NCI-H526 (cell line): Measurements from ENCODE around the gene LAMC3.
A peak's percentile ranks its signal among the peaks of the same experiment; 100 is the strongest.

ENCODE experiments used
- DNase-seq, 2 experiments: peaks; one replicate each; lab custom pipeline; 2025; lab: John Stamatoyannopoulos, UW

LAMC3 gene

GRCh38 chr9:131076347-131077195 is 67.6 kb downstream of the LAMC3 start:
- no peak for DNase-seq

DNA sequence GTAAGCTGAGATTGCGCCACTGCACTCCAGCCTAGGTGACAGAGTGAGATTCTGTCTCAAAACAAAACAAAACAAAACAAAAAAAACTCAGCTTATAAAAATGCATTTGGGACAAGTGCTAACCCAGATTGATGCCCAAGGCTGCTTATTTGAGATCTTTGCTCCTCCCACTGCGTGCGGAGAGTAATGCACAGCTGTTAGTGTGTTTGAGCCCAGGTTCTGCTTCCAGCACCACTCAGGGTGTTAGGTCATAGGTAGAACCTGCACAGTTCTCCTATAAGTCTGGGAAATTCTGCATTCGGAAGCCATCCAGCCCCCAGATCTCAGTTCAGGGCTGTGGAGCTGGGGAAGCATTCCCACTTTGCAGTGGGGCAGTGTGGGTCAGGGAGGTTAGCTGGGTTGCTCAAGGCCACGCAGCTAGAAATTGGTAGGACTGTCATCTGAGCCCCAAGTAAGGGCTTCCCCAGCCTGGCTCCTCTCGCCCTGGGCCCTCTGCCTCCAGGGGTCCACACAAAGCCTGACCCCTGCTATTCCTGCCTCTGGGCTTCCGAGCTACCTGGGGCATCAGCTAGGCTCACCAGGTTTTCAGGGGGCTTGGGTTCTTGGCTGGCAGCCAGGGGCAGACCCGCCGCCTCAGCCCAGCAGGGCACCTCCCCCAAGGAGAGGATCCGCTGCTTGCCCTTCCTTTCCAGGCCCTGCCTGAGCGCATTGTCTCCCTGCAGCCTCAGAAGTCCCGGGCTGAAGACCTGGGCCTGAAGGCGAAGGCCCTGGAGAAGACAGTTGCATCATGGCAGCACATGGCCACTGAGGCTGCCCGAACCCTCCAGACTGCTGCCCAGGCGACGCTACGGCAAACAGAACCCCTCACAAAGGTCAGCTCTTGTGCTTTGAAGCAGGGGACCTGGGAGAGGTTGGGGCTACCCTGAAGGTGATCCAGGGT is 69.7 kb downstream of the LAMC3 start:
- no peak for DNase-seq

DNA sequence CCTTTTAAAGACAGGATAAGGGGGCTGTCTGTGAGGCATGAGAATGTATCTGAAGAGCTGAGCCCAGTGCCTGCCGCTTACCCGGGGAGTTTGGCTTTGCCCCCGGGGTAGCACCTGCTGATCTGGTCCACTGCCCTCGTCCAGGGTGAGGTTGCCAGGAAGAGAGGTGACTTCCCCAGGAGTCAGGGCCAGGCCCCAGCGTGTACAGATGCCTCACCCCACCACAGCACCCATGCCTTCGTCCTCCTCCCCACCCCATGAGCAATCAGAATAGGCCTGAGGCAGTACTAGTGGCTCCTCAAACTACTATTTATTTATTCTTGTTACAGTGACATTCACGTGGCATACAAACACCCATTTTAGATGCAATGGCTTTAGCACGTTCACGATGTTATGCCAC is 71.6 kb downstream of the LAMC3 start:
- DNase-seq, result no peak

- DNase-seq, result no peak
These were observed 72.9 kb downstream of the LAMC3 start for GRCh38 chr9:131081868-131082267.

- DNase-seq, result no peak
These were observed 74.0 kb downstream of the LAMC3 start for GRCh38 chr9:131082774-131083512.

DNA sequence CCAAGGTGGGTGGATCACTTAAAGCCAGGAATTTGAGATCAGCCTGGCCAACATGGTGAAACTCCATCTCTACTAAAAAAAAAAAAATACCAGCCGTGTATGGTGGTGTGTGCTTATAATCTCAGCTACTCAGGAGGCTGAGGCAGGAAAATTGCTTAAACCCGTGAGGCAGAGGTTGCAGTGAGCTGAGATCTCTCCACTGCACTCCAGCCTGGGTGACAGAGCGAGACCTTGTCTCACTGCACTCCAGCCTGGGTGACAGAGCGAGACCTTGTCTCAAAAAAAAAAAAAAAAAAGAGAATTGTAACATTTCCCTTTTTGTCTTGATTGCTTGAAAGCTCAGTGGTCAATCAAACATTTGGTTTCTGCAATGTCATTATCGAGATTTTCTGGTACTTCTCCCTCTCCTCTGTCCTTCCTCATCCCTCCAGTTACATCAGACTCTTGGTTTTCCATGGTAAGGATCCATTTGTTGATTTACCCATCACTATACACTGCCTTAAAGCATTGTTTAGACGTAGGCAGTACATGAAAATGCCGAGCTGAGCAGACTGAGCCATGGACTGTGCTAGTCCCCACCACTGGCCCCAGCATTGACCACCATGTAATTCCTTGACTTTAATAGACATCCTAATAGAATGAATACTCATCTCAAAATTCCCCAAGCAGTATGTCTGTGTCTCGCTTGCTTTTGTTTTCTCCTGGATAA is 75.8 kb downstream of the LAMC3 start:
- DNase-seq, result no peak

DNA sequence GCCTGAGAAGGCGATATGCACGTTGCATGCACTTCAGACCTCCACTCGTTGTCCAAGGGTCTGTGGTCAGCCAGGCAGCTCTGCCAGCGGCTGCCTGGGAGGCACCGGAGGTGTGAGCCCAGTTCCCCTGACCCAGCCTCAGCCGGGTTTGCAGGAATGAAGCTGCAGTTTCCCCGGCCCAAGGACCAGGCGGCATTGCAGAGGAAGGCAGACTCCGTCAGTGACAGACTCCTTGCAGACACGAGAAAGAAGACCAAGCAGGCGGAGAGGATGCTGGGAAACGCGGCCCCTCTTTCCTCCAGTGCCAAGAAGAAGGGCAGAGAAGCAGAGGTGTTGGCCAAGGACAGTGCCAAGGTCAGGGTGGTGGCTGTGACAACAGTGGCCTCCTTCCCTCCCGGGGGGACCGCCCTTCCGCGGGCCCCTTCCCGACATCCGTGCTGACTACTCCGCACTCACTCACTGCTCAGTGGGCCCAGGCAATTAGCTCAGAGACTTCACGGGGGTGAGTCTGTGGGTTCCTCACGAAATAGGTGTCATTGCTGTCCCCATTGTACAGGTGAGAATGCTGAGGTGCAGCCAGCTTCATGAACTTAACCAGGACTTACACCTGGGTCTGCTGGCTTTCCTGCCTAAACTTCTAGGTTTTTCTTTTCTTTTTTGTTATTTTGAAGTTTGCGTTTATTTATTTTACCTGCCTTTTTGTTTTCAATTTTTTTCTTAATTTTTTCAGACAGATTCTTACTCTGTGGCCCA is 76.6 kb downstream of the LAMC3 start:
- no peak for DNase-seq

- no peak for DNase-seq
These were observed 78.5 kb downstream of the LAMC3 start for GRCh38 chr9:131087354-131087893.

DNA sequence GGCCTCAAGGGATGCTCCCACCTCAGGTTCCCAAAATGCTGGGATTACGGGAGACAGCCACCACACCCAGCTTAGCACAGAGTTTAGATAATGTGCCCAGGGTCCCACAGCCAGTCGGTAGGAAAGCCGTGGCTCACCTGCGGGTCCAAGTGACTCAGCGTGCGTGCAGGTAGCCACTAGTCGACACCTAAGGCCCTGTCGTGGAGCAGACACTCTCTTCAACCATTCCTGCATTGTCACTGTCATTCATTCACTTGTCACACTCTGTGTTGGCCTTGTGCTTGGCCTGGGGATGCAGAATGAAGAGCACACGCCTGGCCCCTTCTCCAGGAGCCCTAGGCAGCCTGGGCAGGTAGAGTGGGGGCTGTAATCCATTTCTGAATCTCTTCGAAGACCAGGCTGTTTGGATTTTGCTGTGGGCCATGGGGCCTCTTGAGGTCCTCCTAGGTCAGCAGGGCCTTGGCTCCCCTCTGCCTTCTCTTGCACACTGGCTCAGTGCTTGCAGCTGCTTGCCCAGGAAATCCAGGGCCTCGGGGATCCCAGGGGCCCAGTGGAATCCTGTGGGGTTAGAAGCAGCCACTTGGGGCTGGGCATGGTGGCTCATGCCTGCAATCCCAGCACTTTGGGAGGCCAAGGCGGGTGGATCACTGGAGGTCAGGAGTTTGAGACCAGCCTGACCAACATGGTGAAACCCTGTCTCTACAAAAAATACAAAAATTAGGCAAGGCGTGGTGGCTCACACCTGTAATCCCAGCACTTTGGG is 81.2 kb downstream of the LAMC3 start:
- no peak for DNase-seq

GRCh38 chr9:131091352-131091992 is 82.5 kb downstream of the LAMC3 start:
- no peak for DNase-seq

DNA sequence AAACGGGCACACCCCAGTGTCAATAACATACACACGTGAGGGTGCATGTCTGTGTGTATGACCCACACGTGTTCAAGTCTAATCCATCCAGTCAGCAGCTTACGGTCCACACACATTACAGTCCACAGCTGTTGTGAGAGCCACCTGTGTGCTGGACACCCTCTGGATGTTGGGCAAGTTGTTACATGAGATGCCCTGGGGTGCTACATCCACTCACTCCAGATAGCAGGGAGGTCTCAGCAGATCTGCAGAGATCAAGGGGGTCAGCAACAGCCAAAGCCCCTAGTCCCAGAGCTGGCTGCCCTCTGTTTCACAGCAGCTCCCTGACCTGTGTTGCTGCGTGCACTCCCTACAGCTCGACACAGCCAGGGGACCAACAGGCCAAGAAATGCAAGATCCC is 83.1 kb downstream of the LAMC3 start:
- no peak for DNase-seq

DNA sequence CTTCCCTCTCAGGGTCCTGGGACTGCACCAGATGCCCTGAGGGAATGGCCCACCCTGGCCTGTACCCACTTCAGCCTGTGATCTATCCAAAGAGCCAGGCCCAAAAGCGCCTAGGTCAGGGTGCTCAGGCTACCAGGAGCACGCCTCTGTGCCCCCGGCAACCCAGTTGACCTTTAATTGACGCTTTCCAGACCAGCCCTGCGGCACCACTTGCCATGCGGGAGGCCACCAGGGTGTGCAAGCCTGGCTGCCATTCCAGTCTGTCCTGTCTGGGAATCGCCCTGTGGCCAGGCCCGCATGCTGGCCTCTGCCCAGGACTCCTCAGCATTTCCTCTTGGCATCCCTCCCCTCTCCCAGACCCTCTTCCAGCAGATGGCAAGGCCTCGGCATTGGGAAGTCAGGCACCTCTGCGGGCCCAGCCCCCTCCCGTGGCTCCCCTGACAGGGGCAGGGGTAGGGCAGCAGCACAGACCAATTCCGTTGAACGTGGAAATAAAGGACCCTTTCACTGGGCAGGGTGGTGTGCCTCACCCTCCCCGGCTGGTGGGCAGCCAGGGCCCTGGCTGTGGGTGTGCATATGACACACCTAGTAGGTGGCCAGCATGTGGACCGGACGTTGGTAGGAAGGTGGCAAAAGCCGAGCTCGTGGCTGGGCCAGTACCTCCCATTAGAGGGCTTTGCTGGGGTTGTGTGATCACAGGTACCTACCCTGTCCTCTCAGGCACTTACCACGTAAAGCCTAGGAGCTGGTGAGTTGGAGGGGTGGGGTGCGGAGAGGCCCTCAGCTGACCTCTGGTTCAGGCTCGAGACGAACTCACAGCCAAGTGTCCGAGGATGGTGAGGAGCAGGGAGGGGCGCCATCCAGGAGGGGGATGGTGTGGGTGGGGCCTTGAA is 83.8 kb downstream of the LAMC3 start:
- DNase-seq, result no peak

GRCh38 chr9:131094015-131094414 is 85.0 kb downstream of the LAMC3 start:
- no peak for DNase-seq

DNA sequence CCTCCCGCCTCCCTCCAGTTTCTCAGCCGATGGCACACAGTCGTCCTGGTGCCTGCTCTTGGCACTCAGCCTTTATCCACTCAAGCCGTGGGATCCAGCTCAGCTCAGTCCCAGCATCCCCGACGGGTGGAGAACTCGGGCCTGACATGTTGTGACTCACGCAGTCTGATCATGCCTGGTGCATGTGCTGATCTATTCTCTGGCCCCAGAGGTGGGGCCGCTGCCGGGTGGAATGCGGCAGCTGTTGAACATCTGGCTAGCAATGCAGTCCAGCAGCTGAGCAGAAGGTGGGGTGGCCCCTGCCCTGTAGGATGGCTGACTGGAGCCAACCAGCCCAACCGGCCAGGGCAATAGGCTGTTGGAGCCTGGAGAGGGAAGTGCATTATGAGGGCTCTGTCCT is 85.6 kb downstream of the LAMC3 start:
- DNase-seq, result no peak

GRCh38 chr9:131095666-131096268 is 86.8 kb downstream of the LAMC3 start:
- peak; percentile 11 to 16 for DNase-seq

DNA sequence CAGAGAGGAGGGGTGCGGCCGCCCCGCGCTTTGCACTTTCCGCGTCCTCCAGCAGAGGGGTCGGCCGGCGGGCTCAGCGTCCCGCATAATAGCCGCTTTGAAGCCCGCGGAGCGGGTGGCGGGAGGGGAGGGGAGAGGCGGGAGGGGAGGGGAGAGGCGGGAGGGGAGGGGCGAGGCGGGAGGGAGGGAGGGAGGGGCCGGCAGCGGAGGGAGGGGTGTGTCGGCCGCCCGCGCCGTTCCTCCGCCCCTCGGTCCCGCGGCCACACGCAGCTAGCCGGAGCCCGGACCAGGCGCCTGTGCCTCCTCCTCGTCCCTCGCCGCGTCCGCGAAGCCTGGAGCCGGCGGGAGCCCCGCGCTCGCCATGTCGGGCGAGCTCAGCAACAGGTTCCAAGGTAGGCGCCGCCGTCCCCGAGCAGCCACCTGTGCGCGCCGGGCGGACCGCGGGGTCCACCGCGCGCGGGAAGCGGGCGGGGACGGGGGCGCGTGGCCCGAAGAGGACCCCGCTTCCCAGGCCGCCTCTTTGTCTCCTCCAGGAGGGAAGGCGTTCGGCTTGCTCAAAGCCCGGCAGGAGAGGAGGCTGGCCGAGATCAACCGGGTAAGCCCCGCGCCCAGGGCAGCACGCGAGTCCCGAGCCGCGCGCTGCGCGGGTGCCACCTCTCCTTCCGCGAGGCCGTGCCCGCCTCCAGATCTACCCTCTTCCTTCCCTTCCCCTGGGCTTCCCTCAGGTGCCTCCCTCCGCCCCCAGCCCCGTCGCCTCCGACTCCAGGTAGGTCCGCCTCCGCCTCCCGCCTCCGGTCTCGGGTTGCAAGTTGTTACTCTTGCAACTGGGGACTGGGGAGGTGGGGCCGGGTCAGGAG is 87.5 kb downstream of the LAMC3 start, which contains the start of gene AIF1L:
TSS of gene AIF1L (plus strand) at position 263 of the 857 bp plus-strand sequence. CDS start at position 362, 99 bp downstream.
- peak; percentile 38 to 75 for DNase-seq
